GM23338 (cell line): ENCODE measurements around the gene MPP2. TPM values are rescaled to one million over a fixed set of nuclear protein-coding genes. Genes with fewer than 3 reads are reported as not detected.
A peak's percentile ranks its signal among the peaks of the same experiment; 100 is the strongest.

Source experiments
- ATAC-seq: fragments of 200-7000 bp; cut with Tn5 transposase; 3 replicates; pipeline ENCODE4 v1.9.1; 2020
- DNase-seq: peaks from one replicate; pipeline ENCODE4 v3.0.0-alpha.2; 2015; ENCODE audit warnings: low spot score
- H2AFZ ChIP-seq: fragments of 200-600 bp; sonication (generic); 2 replicates; pipeline ENCODE4 v1.8.0; 2016; ENCODE audit warnings: antibody characterized with exemption, mild to moderate bottlenecking, moderate library complexity
- H3F3A ChIP-seq: fragments of 200-600 bp; sonication (generic); replicated peaks from 2 replicates; pipeline ENCODE4 v1.8.0; 2017; ENCODE audit warnings: antibody characterized with exemption, mixed run types, low read depth
- H3K27ac ChIP-seq: fragments of 200-600 bp; sonication (generic); 2 replicates; pipeline ENCODE4 v1.6.1; 2016; ENCODE audit warnings: low read depth
- H3K27me3 ChIP-seq: fragments of 200-600 bp; sonication (generic); 2 replicates; pipeline ENCODE4 v1.8.0; 2016; ENCODE audit warnings: mild to moderate bottlenecking, mixed run types, moderate library complexity; ENCODE audit not compliant: insufficient read depth
- H3K36me3 ChIP-seq: fragments of 200-600 bp; sonication (generic); 2 replicates; pipeline ENCODE4 v1.8.0; 2016; ENCODE audit warnings: mild to moderate bottlenecking; ENCODE audit not compliant: insufficient read depth
- H3K4me1 ChIP-seq: fragments of 200-600 bp; sonication (generic); 2 replicates; pipeline ENCODE4 v1.8.0; 2016; ENCODE audit warnings: mild to moderate bottlenecking, moderate library complexity; ENCODE audit not compliant: insufficient read depth
- H3K4me2 ChIP-seq: fragments of 200-600 bp; sonication (generic); 2 replicates; pipeline ENCODE4 v1.7.1; 2017; ENCODE audit warnings: mixed run types
- H3K4me3 ChIP-seq: fragments of 200-600 bp; sonication (generic); 2 replicates; pipeline ENCODE4 v1.6.1; 2016; ENCODE audit warnings: mixed run types
- H3K79me2 ChIP-seq: fragments of 200-600 bp; sonication (generic); replicated peaks from 2 replicates; pipeline ENCODE4 v1.8.0; 2017; ENCODE audit warnings: mild to moderate bottlenecking; ENCODE audit not compliant: insufficient read depth
- H3K9me2 ChIP-seq: fragments of 200-600 bp; sonication (generic); 2 replicates; pipeline ENCODE4 v1.8.0; 2017; ENCODE audit not compliant: insufficient read depth
- H4K20me1 ChIP-seq: fragments of 200-600 bp; sonication (generic); replicated peaks from 2 replicates; pipeline ENCODE4 v1.8.0; 2017; ENCODE audit warnings: mild to moderate bottlenecking; ENCODE audit not compliant: insufficient read depth
- H3K27ac Mint-ChIP-seq: 2 replicates; pipeline ENCODE4 v1.8.0; 2020; ENCODE audit warnings: inconsistent platforms, mild to moderate bottlenecking, moderate library complexity, mixed read lengths
- H3K27me3 Mint-ChIP-seq: 3 replicates; pipeline ENCODE4 v1.8.0; 2022; ENCODE audit warnings: low read depth, mild to moderate bottlenecking, moderate library complexity, mixed read lengths, inconsistent platforms; ENCODE audit not compliant: insufficient read depth, poor library complexity
- H3K36me3 Mint-ChIP-seq: 3 replicates; pipeline ENCODE4 v1.8.0; 2021; ENCODE audit warnings: low read depth, mild to moderate bottlenecking, inconsistent platforms, moderate library complexity, mixed read lengths
- H3K4me1 Mint-ChIP-seq: 3 replicates; pipeline ENCODE4 v1.8.0; 2020; ENCODE audit warnings: mild to moderate bottlenecking, inconsistent platforms, mixed read lengths
- H3K4me3 Mint-ChIP-seq: 3 replicates; pipeline ENCODE4 v1.8.0; 2021; ENCODE audit warnings: moderate library complexity, mild to moderate bottlenecking, inconsistent platforms, mixed read lengths
- H3K9me3 Mint-ChIP-seq: 3 replicates; pipeline ENCODE4 v1.8.0; 2020; ENCODE audit warnings: moderate library complexity, mild to moderate bottlenecking, inconsistent platforms, mixed read lengths
- CREB1 ChIP-seq: fragments of 250-450 bp; sonication (Bioruptor Pico); IDR thresholded peaks from 2 replicates; pipeline ENCODE4 v1.5.0; 2020; ENCODE audit warnings: low read depth, mild to moderate bottlenecking, moderate library complexity
- EZH2phosphoT487 ChIP-seq: fragments of 200-600 bp; sonication (generic); IDR thresholded peaks from one replicate; pipeline ENCODE4 v1.8.1; 2018; ENCODE audit warnings: antibody characterized with exemption; ENCODE audit not compliant: unreplicated experiment
- NANOG ChIP-seq: IDR thresholded peaks from 2 replicates; pipeline ENCODE4 v1.6.1; 2016; ENCODE audit warnings: antibody characterized with exemption, borderline replicate concordance
- POLR2AphosphoS5 ChIP-seq: IDR thresholded peaks from 2 replicates; pipeline ENCODE4 v1.6.1; 2016; ENCODE audit warnings: antibody characterized with exemption, low read depth
- ZNF114 ChIP-seq: fragments of 250-450 bp; sonication (Bioruptor Pico); IDR thresholded peaks from 2 replicates; pipeline ENCODE4 v1.5.0; 2020; ENCODE audit warnings: mild to moderate bottlenecking, moderate library complexity
- polyA plus RNA-seq: library from polyadenylated mRNA; unstranded; fragments of >200 nt; fragmentation: Nextera tagmentation; extraction: Ambion mirVana; gene quantifications from 2 replicates; pipeline ENCODE4 v1.2.1, GENCODE V29; 2016
- total RNA-seq: library from RNA; depleted of rRNA; stranded (reverse); fragments of >200 nt; shearing (Covaris generic); gene quantifications from 2 replicates; pipeline ENCODE4 v1.2.3, GENCODE V29; 2014; rRNA removed
- TF ChIP-seq, protein P1 (sequence below), 2 experiments: fragments of 200-600 bp in 1 of 2; sonication (generic) in 1 of 2; conservative IDR thresholded peaks; 2 replicates each; pipeline versions ENCODE4 v1.5.1 to v1.6.1; 2016 to 2017; ENCODE audit warnings: antibody characterized with exemption in 2 of 2, low read depth in 2 of 2, mild to moderate bottlenecking in 2 of 2, moderate library complexity in 1 of 2
- TF ChIP-seq, protein P2 (sequence below): IDR thresholded peaks from 2 replicates; pipeline ENCODE4 v1.6.1; 2016; ENCODE audit warnings: antibody characterized with exemption

MPP2 gene
- total and polyA plus RNA-seq, 2 experiments from 2014 or later: 7.8 to 20.7 TPM

- no peak overlapping the region for H3K27ac ChIP-seq
- no peaks in the 10 kb centered on the region for H3K79me2 ChIP-seq
- H3K36me3 Mint-ChIP-seq: peaks cover 7% of the 10 kb centered on the region; the same call in 2 of the 3 replicates
- H3K4me1 Mint-ChIP-seq: peaks cover 18% of the 10 kb centered on the region
- H3K27me3 ChIP-seq: peaks cover 7% of the 10 kb centered on the region; the same call in 1 of the 2 replicates
- H3K4me3 ChIP-seq: no peak overlapping the region
- no peak overlapping the region for H2AFZ ChIP-seq
- no peaks in the 10 kb centered on the region; the same call in none of the 2 replicates for H3K4me1 ChIP-seq
- no peak overlapping the region for H3K27ac Mint-ChIP-seq
- H3K36me3 ChIP-seq: no peaks in the 10 kb centered on the region
- H3K9me3 Mint-ChIP-seq: no peaks in the 10 kb centered on the region
- TF ChIP-seq, protein P1, sequence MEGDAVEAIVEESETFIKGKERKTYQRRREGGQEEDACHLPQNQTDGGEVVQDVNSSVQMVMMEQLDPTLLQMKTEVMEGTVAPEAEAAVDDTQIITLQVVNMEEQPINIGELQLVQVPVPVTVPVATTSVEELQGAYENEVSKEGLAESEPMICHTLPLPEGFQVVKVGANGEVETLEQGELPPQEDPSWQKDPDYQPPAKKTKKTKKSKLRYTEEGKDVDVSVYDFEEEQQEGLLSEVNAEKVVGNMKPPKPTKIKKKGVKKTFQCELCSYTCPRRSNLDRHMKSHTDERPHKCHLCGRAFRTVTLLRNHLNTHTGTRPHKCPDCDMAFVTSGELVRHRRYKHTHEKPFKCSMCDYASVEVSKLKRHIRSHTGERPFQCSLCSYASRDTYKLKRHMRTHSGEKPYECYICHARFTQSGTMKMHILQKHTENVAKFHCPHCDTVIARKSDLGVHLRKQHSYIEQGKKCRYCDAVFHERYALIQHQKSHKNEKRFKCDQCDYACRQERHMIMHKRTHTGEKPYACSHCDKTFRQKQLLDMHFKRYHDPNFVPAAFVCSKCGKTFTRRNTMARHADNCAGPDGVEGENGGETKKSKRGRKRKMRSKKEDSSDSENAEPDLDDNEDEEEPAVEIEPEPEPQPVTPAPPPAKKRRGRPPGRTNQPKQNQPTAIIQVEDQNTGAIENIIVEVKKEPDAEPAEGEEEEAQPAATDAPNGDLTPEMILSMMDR (conservative IDR thresholded peaks at IDR 0.05; ENCODE audit: low read depth in 2 of 2): 0 out of 4 replicates have a peak, but pooled peaks of 1 of the 2 experiments have one; percentile 3
- TF ChIP-seq NANOG: no peak
- no peaks in the 10 kb centered on the region for H3F3A ChIP-seq
- H3K9me2 ChIP-seq: no peaks in the 10 kb centered on the region
- no peak overlapping the region for H3K4me2 ChIP-seq
- no peaks in the 10 kb centered on the region; the same call in 1 of the 2 replicates for H4K20me1 ChIP-seq
- H3K27me3 Mint-ChIP-seq: peaks cover 13% of the 10 kb centered on the region
- ATAC-seq: no peak
- no peak for DNase-seq
- no peak overlapping the region for H3K4me3 Mint-ChIP-seq
These were observed 79.7 kb downstream of the MPP2 start for GRCh38 chr17:43827596-43827995.

DNA sequence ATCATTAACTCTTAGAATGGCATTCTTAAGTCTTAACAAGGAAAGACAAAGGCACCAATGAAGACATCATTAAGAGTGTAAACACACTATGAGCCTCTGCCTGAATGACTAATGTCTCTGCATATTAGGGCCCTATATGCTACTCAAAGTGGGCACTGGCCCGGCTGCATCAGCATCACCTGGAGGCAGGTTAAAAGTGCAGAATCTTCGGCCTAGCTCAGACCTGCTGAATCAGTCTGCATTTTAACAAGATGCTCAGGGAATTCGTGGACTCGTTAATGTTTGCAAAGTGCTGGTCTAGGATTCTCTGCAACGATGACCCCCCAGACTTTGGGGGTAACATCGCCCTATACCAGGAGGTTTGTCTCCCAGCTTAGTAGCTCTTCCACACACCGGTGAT lies 81.1 kb downstream of the MPP2 start:
- DNase-seq: no peak
- no peak for ATAC-seq
- Histone ChIP-seq H3K4me2 (no peak overlapping the region), H3K4me1 (no peaks in the 10 kb centered on the region), H2AFZ (no peak overlapping the region), H3K27me3 (no peaks in the 10 kb centered on the region), H3K4me3 (no peak overlapping the region), H3F3A (no peaks in the 10 kb centered on the region), H3K9me2 (no peaks in the 10 kb centered on the region), H3K36me3 (no peaks in the 10 kb centered on the region), H3K27ac (no peak overlapping the region), H3K79me2 (no peaks in the 10 kb centered on the region), H4K20me1 (no peaks in the 10 kb centered on the region; the same call in 1 of the 2 replicates)
- Mint-ChIP-seq H3K27me3 (peaks cover 3% of the 10 kb centered on the region), H3K4me1 (peaks cover 7% of the 10 kb centered on the region), H3K36me3 (peaks cover 7% of the 10 kb centered on the region; the same call in 2 of the 3 replicates), H3K4me3 (no peak overlapping the region), H3K27ac (no peak overlapping the region), H3K9me3 (no peaks in the 10 kb centered on the region)
- TF ChIP-seq NANOG (no peak), ZNF114 (CRISPR knock-in tag) (no peak), CREB1 (CRISPR knock-in tag) (no peak), EZH2phosphoT487 (no peak)
- TF ChIP-seq, protein P2, sequence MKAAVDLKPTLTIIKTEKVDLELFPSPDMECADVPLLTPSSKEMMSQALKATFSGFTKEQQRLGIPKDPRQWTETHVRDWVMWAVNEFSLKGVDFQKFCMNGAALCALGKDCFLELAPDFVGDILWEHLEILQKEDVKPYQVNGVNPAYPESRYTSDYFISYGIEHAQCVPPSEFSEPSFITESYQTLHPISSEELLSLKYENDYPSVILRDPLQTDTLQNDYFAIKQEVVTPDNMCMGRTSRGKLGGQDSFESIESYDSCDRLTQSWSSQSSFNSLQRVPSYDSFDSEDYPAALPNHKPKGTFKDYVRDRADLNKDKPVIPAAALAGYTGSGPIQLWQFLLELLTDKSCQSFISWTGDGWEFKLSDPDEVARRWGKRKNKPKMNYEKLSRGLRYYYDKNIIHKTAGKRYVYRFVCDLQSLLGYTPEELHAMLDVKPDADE: no peak

GRCh38 chr17:43825567-43825966 lies 81.8 kb downstream of the MPP2 start:
- H3K27me3 Mint-ChIP-seq: peaks cover 1% of the 10 kb centered on the region
- H3K4me2 ChIP-seq: no peak overlapping the region

More at GRCh38 chr17:43825567-43825966, 81.8 kb downstream of the MPP2 start:
- no peak overlapping the region for H2AFZ ChIP-seq
- Mint-ChIP-seq H3K27ac (no peak overlapping the region), H3K36me3 (peaks cover 4% of the 10 kb centered on the region; the same call in 1 of the 3 replicates), H3K4me1 (0 out of 3 replicates have a peak, but pooled peaks cover under 1% of the 10 kb centered on the region), H3K9me3 (no peaks in the 10 kb centered on the region), H3K4me3 (no peak overlapping the region)
- DNase-seq: no peak
- no peaks in the 10 kb centered on the region for H3K4me1 ChIP-seq
- no peak overlapping the region for H3K27ac ChIP-seq
- no peak for TF ChIP-seq POLR2AphosphoS5
- H3K27me3 ChIP-seq: no peaks in the 10 kb centered on the region
- H3K79me2 ChIP-seq: no peaks in the 10 kb centered on the region
- no peaks in the 10 kb centered on the region for H3K36me3 ChIP-seq
- no peaks in the 10 kb centered on the region for H3F3A ChIP-seq
- ATAC-seq: no peak
- H3K4me3 ChIP-seq: no peak overlapping the region
- H3K9me2 ChIP-seq: no peaks in the 10 kb centered on the region
- H4K20me1 ChIP-seq: no peaks in the 10 kb centered on the region; the same call in 1 of the 2 replicates

Other genes with a start within 250 kb of the MPP2 start
- not detected in 2 replicates for gene MEOX1, start 245.6 kb downstream of the MPP2 start, total RNA-seq
- not detected in 2 replicates for gene MEOX1, start 245.6 kb downstream of the MPP2 start, polyA plus RNA-seq
- gene SOST, start 148.7 kb downstream of the MPP2 start, total RNA-seq: 0.31 TPM in 1 of 2 replicates, not detected in the other
- not detected in 2 replicates for gene SOST, start 148.7 kb downstream of the MPP2 start, polyA plus RNA-seq
- gene DUSP3, start 128.6 kb downstream of the MPP2 start, total RNA-seq: 17.5 and 22.1 TPM in 2 replicates
- gene DUSP3, start 128.6 kb downstream of the MPP2 start, polyA plus RNA-seq: 14.7 and 15.4 TPM in 2 replicates
- 0.07 and 0.12 TPM in 2 replicates for gene CFAP97D1, start 127.1 kb downstream of the MPP2 start, total RNA-seq
- gene CFAP97D1, start 127.1 kb downstream of the MPP2 start, polyA plus RNA-seq: 0.10 TPM in 1 of 2 replicates, not detected in the other
- gene MPP3, start 74.4 kb downstream of the MPP2 start, total RNA-seq: 4.2 and 6.6 TPM in 2 replicates
- 5.6 and 7.4 TPM in 2 replicates for gene MPP3, start 74.4 kb downstream of the MPP2 start, polyA plus RNA-seq
- gene CD300LG, start 60.4 kb downstream of the MPP2 start, total RNA-seq: not detected in 2 replicates
- gene CD300LG, start 60.4 kb downstream of the MPP2 start, polyA plus RNA-seq: not detected in 2 replicates
- gene PPY, start 34.9 kb upstream of the MPP2 start, total RNA-seq: not detected in 2 replicates
- 0.94 TPM in 1 of 2 replicates, not detected in the other for gene PPY, start 34.9 kb upstream of the MPP2 start, polyA plus RNA-seq
- gene PYY, start 46.4 kb upstream of the MPP2 start, total RNA-seq: 0.56 TPM in 1 of 2 replicates, not detected in the other
- 6.6 and 8.5 TPM in 2 replicates for gene PYY, start 46.4 kb upstream of the MPP2 start, polyA plus RNA-seq
- gene NAGS, start 97.1 kb upstream of the MPP2 start, total RNA-seq: 7.2 and 7.7 TPM in 2 replicates
- 4.1 and 4.2 TPM in 2 replicates for gene NAGS, start 97.1 kb upstream of the MPP2 start, polyA plus RNA-seq
- gene TMEM101, start 107.4 kb upstream of the MPP2 start, total RNA-seq: 31.6 and 38.4 TPM in 2 replicates
- gene TMEM101, start 107.4 kb upstream of the MPP2 start, polyA plus RNA-seq: 15.9 and 19.7 TPM in 2 replicates
- 64.4 and 72.7 TPM in 2 replicates for gene LSM12, start 159.1 kb upstream of the MPP2 start, total RNA-seq
- 226 and 241 TPM in 2 replicates for gene LSM12, start 159.1 kb upstream of the MPP2 start, polyA plus RNA-seq
- gene G6PC3, start 163.2 kb upstream of the MPP2 start, total RNA-seq: 110 and 112 TPM in 2 replicates
- 143 and 154 TPM in 2 replicates for gene G6PC3, start 163.2 kb upstream of the MPP2 start, polyA plus RNA-seq
- gene HDAC5, start 216.1 kb upstream of the MPP2 start, total RNA-seq: 71.1 and 86.9 TPM in 2 replicates
- 16.9 TPM in 2 replicates for gene HDAC5, start 216.1 kb upstream of the MPP2 start, polyA plus RNA-seq
- gene HROB, start 234.4 kb upstream of the MPP2 start, total RNA-seq: 17.0 and 19.0 TPM in 2 replicates
- 9.3 TPM in 2 replicates for gene HROB, start 234.4 kb upstream of the MPP2 start, polyA plus RNA-seq